Measurements from ENCODE around the gene ATP5F1D. TPM values are rescaled to one million over a fixed set of nuclear protein-coding genes. Genes with fewer than 3 reads are reported as not detected.
A peak's percentile ranks its signal among the peaks of the same experiment; 100 is the strongest.

The ATP5F1D gene
- total RNA-seq, 4 donors from 2014 or later = 88.3 to 299 (median 206) TPM

DNA sequence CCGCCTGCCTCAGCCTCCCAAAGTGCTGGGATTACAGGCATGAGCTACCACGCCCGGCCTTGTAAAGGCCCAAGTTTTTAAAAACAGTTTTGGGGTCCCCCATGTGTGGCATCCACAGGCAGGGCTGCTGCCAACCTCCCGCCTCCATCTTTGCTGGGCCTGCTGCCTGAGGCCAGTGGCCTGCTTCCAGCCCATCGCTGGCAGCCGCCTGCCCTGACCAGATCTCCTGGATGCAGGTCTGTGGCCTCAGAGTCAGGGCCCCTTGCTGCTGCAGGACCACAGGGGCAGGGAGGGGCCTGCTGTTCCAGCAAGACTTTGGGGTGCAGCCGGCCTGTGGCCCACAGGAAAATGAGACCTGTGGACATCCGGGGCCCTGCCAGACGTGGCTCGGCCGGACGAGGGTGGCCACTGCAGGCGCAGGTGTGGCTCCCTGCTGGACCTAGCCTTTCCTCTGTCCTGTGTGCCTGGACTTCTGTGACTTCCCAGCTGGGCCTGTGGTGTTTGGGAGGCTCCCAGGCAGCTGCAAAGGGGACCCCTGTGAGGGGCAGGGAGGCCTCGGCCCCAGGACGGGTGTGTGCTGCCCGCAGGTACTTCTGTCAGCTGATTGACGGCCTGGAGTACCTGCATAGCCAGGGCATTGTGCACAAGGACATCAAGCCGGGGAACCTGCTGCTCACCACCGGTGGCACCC, 21.6 kb upstream of the ATP5F1D start:
- Histone ChIP-seq H3K4me1 (peaks cover 0 to 34% (median under 1%) of the 10 kb centered on the region in 4 donors), H3K27ac (no peak overlapping the region), H3K36me3 (peaks cover 0 to 53% (median 0%) of the 10 kb centered on the region in 3 donors), H3K9me3 (no peaks in the 10 kb centered on the region), H3K27me3 (no peaks in the 10 kb centered on the region), H3K4me3 (no peak overlapping the region)
- DNase-seq = no peak
- TF ChIP-seq CTCF (IDR thresholded peaks at IDR 0.05) = no peak
- no peak for TF ChIP-seq POLR2A (IDR thresholded peaks at IDR 0.05)

DNA sequence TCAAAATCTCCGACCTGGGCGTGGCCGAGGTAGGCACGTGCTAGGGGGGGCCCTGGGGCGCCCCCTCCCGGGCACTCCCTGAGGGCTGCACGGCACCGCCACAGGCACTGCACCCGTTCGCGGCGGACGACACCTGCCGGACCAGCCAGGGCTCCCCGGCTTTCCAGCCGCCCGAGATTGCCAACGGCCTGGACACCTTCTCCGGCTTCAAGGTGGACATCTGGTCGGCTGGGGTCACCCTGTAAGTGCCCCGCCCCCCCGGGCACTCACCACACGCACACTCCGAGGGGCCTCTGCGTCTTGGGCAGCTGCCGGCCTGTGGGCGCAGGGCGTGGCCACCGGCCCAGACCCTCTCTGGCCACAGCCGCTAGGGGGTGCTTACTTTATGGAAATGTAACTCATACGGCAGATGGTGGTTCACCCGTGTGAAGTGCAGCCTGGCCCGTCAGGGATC, 21.0 kb upstream of the ATP5F1D start:
- Histone ChIP-seq H3K27ac (no peak overlapping the region), H3K36me3 (peaks cover 0 to 55% (median 0%) of the 10 kb centered on the region in 3 donors), H3K9me3 (no peaks in the 10 kb centered on the region), H3K4me3 (no peak overlapping the region), H3K4me1 (peaks cover 0 to 29% (median 0%) of the 10 kb centered on the region in 4 donors), H3K27me3 (no peaks in the 10 kb centered on the region)
- TF ChIP-seq POLR2A (IDR thresholded peaks at IDR 0.05) = no peak
- no peak for TF ChIP-seq CTCF (IDR thresholded peaks at IDR 0.05)
- DNase-seq = no peak

GRCh38 chr19:1220976-1221903, 20.3 kb upstream of the ATP5F1D start:
- peaks cover 0 to 62% (median 0%) of the 10 kb centered on the region in 3 donors for H3K36me3 ChIP-seq
- no peak overlapping the region for H3K27ac ChIP-seq
- H3K4me3 ChIP-seq = no peak overlapping the region

DNA sequence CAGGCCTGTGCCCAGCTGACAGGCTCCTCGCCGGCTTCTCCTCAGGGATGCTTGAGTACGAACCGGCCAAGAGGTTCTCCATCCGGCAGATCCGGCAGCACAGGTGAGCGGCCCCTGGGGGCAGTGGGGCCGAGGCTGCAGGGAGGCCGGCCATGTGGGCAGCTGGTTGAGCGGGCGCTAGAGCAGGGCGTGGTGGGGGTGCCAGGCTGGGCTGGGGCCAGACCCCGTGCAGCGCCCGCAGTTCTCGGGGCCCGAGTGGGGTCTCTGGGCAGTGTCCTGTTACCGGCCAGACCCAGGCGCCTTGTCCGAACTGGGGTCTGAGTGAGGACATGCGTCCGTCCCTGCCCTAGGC, 19.7 kb upstream of the ATP5F1D start:
- no peak overlapping the region for H3K27ac ChIP-seq
- H3K36me3 ChIP-seq = peaks cover 0 to 68% (median 0%) of the 10 kb centered on the region in 3 donors
- DNase-seq = no peak
- no peak overlapping the region for H3K4me3 ChIP-seq
- TF ChIP-seq POLR2A (IDR thresholded peaks at IDR 0.05) = no peak
- no peak for TF ChIP-seq CTCF (IDR thresholded peaks at IDR 0.05)
- no peaks in the 10 kb centered on the region for H3K27me3 ChIP-seq
- no peaks in the 10 kb centered on the region for H3K9me3 ChIP-seq
- peaks cover 0 to 17% (median 0%) of the 10 kb centered on the region in 4 donors for H3K4me1 ChIP-seq

More at GRCh38 chr19:1220976-1221903, 20.3 kb upstream of the ATP5F1D start:
- peaks cover 0 to 21% (median 0%) of the 10 kb centered on the region in 4 donors for H3K4me1 ChIP-seq
- peak in 5 of 6 experiments; percentile 17 to 73 (median 51) for TF ChIP-seq CTCF (IDR thresholded peaks at IDR 0.05)
- no peak for TF ChIP-seq POLR2A (IDR thresholded peaks at IDR 0.05)
- no peaks in the 10 kb centered on the region for H3K9me3 ChIP-seq
- H3K27me3 ChIP-seq = no peaks in the 10 kb centered on the region
- DNase-seq = peak in 2 of 3 donors; percentile 69 to 71

DNA sequence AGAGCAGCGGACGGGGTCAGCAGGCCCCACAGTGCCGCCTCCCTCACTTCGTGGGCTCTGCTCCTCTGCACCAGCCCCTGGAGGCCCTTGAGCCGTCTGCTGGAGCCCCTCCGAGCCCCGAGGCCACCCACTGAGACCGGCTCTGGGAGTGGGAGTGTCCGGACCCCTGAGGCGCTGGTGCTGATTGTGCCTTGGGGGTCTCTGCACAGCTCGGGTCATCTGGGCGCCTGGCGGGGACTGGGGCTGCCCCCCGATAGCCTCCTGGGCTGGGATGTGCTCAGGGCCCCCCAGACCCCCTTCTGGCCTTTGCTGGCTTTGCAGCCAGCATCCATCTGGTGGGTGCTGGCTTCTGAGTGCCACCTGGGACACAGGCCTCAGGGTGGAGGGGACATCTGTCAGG, 19.2 kb upstream of the ATP5F1D start:
- peaks cover 0 to 73% (median 0%) of the 10 kb centered on the region in 3 donors for H3K36me3 ChIP-seq
- TF ChIP-seq POLR2A (IDR thresholded peaks at IDR 0.05) = no peak
- no peak for TF ChIP-seq CTCF (IDR thresholded peaks at IDR 0.05)

More for the DNA sequence above, 19.2 kb upstream of the ATP5F1D start:
- no peaks in the 10 kb centered on the region for H3K27me3 ChIP-seq
- no peak overlapping the region for H3K4me3 ChIP-seq
- DNase-seq = no peak
- H3K9me3 ChIP-seq = no peaks in the 10 kb centered on the region
- no peak overlapping the region for H3K27ac ChIP-seq
- H3K4me1 ChIP-seq = peaks cover 0 to 14% (median 0%) of the 10 kb centered on the region in 4 donors
